Right ventricle myocardium superior (tissue), 1 donor: Measurements from ENCODE around the gene HERC6. TPM values are rescaled to one million over a fixed set of nuclear protein-coding genes. Genes with fewer than 3 reads are reported as not detected.

ENCODE experiments used
- ATAC-seq: fragments of 200-7000 bp; cut with Tn5 transposase; one replicate; pipeline ENCODE4 v1.9.1; 2020; ENCODE audit warnings: mild to moderate bottlenecking; ENCODE audit not compliant: poor library complexity
- DNase-seq: peaks from one replicate; pipeline ENCODE4 v3.0.0-alpha.2; 2020
- intact Hi-C: fragments of 100-400 bp; cut with DNase I; formaldehyde crosslinking; loops from one replicate; pipeline ENCODE4 v1.11.2; 2022
- total RNA-seq: library from RNA; stranded (reverse); fragmentation: NEBNext Ultra II Directional; extraction: Animal tissue kit (Norgen Biotek cat#: 25700); gene quantifications from one replicate; pipeline ENCODE4 v1.2.1, GENCODE V29; 2021
- donor health status: DM: no; HTN: yes; CAD: no; lungs with severe emphysema.

HERC6 gene
- total RNA-seq, 1 donor from 2014 or later: 6.3 TPM

- intact Hi-C loops: no loop called here
- ATAC-seq: no peak
- DNase-seq: no peak
Measured at GRCh38 chr4:88477229-88477860, 98.7 kb downstream of the HERC6 start.

GRCh38 chr4:88478247-88478646 is 99.6 kb downstream of the HERC6 start:
- intact Hi-C loops: no loop called here
- DNase-seq (no peak), ATAC-seq (no peak)

DNA sequence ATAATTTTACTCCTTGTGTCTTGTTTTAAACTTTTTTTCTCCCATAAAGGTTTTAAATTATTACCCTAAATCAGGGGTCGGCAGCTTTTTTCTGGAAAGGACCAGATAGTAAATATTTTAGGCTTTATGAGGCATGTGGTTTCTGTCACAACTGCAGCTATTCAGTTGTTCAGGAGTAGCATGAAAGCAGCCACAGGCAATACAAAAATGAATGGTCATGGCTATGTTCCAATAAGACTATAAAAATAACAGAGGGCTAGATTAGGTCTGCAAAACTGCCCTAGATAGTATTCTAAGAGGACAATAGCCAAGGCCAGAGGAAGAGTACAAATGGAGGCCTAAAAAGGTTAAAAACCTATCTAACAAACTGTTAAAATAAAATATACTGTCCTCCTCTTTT is 102.9 kb downstream of the HERC6 start:
- ATAC-seq: peak; percentile 62
- intact Hi-C loops: no loop called here

GRCh38 chr4:88489100-88489761 is 110.6 kb downstream of the HERC6 start:
- intact Hi-C loops: no loop called here
- DNase-seq (no peak), ATAC-seq (no peak)

More for the DNA sequence above, 102.9 kb downstream of the HERC6 start:
- no peak for DNase-seq

Other genes with a start within 250 kb of the HERC6 start
- gene ABCG2, start 220.2 kb upstream of the HERC6 start, total RNA-seq: 0.75 TPM
- gene PPM1K, start 94.3 kb upstream of the HERC6 start, total RNA-seq: 160 TPM
- gene HERC5, start 78.3 kb downstream of the HERC6 start, total RNA-seq: 1.5 TPM
- gene PYURF, start 144.9 kb downstream of the HERC6 start, total RNA-seq: 51.5 TPM
- gene HERC3, start 213.6 kb downstream of the HERC6 start, total RNA-seq: 49.7 TPM